Activated CD8-positive, alpha-beta memory T cell treated with anti-CD3 and anti-CD28 coated beads, Interleukin-2, amount 50 U/mL, for 1 hour (primary cell): ENCODE data around the gene FARS2.

Experiments used
- DNase-seq: peaks from one replicate; pipeline ENCODE4 v3.0.0-alpha.2; 2020; ENCODE audit errors: extremely low read depth

The FARS2 gene

GRCh38 chr6:5378331-5378730 is 117.0 kb downstream of the FARS2 start:
- DNase-seq: no peak

DNA sequence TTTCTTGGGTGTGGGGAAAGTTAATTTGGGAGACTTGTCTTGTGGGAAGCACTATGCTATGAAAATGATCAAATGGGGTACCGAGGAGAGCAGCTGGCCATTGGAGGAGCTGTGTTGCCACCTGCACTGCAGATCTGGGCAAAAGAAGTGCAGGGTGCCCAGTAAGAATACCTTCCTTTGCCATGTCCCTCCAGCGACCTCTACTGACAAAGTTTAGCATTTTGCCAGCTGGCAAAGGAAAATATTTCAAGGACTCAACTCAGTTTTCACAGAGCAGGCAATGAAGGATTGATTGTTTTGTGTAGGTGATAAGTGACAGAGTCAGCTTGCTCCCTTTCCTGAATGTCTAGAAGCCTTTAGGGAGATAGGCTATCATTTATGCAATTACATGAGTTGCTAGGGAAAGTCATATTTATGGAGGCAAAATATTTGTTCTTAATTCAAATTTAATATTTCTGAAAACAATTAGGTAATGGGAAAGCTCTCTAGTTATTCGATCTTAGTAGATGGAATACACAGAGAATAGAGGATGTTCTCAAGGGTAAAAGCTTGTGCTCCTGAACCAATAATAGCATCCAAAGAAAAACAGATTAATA is 118.4 kb downstream of the FARS2 start:
- DNase-seq: no peak

DNA sequence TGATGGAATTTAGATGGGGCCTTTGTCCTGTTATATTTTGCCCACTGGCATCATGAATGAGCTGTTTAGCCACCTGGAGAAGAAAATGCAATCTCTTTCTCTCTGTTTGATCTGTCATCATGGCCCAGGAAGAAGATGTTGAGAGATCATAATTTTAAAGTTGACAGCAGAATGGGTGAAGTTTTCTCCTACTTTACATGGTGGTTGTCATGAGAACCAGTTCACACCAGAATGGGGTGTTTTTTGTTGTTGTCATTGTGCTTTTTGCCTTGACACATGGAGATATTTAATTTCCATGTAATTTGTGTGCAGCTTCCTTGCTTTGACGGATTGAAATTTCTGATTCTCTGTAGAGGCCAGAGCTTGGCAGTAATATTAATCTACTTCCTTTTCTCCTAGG is 122.5 kb downstream of the FARS2 start:
- no peak for DNase-seq

DNA sequence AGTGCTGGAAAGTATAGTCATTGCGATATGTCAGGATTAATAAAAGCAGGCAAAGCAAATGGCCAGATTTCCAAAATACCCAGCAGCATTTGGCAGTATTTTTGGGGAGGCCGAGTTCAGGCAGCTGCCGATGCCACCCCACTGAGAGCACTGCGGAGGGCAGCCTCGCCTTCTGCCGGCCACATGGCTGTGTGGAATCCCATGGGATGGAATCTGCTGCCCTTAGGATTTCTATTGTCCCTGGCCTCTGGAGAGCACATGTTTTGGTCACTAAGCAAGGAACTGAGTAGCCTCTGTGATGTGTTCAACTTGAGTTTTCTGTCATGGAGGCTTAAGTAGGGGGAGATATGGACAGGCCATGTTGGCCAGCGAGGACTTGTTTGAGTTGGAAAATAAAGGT is 123.0 kb downstream of the FARS2 start:
- no peak for DNase-seq

DNA sequence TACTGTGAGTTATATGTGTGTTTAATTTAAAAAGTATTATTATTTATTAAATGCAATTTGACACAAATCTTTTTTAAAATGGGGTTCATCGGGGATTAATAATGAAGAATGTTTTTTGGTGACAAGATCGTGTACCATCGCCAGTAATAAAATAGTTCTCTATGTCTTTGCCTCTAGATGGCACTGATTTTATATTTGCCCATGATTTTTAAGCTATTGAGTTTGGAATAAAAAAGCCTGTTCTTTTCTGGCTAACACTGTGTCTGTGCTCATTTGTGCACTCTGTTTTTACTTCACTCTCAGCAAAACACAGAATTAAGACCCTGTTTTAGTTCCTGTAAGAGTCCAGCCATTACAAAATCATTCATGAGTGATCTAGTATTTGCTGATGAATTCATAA is 127.0 kb downstream of the FARS2 start:
- DNase-seq: no peak

DNA sequence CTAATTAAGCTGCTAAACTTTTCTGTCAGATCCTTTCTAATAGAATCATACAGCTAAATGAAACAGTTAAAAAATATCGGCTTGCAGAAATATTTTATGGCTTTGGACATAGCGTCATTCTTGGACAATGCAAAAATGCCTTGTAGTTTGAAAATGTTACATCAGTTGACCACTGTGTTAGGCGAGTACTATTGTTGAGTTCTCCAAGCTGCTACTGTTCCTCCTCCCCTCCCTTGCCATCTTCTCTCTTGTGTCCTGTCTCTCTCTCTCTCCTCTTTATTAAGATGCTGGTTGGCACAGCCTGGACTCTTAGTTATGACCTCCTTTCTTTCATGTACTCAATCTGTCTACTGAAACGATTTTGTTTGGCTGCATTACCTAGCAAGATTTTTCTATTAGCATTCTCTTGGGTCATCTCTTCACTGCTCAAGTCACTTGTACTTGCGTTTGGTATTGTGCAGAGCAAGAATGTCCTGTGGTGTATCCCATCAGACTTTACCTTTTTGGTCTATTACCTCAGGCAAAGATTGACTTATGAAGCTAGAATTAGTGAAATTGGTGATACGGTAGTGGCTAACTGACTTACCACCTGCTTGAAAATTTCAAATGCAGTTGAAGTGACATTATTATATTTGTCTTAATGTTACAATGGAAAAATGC is 127.9 kb downstream of the FARS2 start:
- DNase-seq: no peak

DNA sequence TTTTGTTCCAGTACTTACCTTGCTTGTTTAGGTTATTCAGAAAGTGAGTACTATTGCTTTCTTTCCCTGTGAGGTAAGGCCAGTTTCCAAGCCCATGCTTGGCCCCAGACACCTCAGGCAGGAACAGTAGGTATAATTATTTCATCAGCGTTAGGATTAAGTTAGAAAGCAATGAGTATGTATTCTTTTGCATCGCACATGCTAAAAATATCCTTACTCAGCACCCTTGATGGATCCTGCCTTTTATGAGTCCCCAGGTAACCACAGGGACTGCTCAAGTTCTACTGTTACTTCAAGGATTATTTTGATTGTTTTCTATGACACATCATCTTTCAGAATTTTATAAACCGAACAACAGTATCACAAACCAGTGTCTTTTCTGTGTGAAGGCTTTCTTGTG is 128.9 kb downstream of the FARS2 start:
- no peak for DNase-seq

GRCh38 chr6:5394280-5394679 is 133.0 kb downstream of the FARS2 start:
- no peak for DNase-seq

GRCh38 chr6:5395719-5396118 is 134.4 kb downstream of the FARS2 start:
- no peak for DNase-seq

DNA sequence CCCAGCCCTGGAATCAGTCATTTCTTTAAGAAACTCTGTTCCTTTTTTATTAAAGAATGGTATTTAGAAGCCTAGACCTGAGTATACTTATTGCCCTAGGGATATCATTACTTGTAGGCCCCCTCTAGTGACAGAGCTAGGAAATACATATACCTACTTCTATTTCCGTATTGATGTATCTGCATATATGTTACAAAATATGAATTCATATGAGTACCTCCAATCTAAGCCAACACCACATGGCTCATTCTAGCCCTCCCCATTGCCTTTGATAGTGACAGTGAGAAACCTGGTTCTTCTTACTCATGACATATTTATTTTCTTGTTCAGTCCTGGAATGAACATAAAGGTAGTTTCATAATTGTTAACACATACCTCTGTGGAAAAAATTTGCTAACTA is 137.2 kb downstream of the FARS2 start:
- no peak for DNase-seq

GRCh38 chr6:5399391-5399790 is 138.1 kb downstream of the FARS2 start:
- no peak for DNase-seq

GRCh38 chr6:5401845-5402738 is 140.8 kb downstream of the FARS2 start:
- no peak for DNase-seq

GRCh38 chr6:5403076-5403475 is 141.8 kb downstream of the FARS2 start:
- DNase-seq: no peak

DNA sequence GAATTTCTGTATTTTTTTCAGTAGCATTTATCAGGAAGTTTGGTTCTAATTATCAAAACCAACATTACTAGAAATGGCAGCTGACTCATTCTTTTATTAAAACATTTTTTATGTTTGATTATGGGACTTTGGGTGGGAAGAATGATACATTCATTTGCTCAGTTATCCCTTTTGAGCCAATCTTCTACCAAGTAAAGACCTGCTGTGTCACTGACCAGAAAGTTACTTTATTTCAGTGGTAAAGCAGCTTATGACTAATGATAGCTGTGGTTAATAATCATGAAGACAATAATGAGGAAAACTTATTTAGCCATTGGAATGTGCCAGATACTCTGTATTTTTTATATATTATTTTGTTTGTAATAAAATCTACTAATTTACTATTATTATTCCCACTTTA is 142.3 kb downstream of the FARS2 start:
- DNase-seq: no peak

- no peak for DNase-seq
These were observed 144.7 kb downstream of the FARS2 start for GRCh38 chr6:5405976-5406375.

GRCh38 chr6:5411414-5411813 is 150.1 kb downstream of the FARS2 start:
- DNase-seq: no peak

GRCh38 chr6:5412017-5412416 is 150.7 kb downstream of the FARS2 start:
- DNase-seq: no peak

DNA sequence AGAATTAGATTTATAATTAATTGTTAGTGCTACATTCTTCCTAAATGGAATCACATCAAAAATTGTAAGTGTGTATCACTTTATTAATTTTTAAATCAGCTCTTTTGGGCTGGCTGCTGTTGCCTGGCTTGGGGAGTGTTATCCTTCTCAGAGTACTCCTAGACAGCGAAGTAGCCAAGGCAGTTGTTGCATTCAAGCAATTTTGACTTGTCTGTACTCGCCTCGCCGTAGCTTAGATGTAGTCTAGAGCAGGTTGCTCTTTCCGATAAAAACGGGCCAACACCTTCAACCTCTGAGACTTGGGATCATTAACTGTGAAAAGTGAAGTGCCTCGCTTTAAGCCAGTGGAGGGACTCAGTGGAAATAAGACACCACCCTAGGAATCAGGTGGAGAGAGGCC is 151.3 kb downstream of the FARS2 start:
- no peak for DNase-seq

GRCh38 chr6:5416250-5416649 is 154.9 kb downstream of the FARS2 start:
- DNase-seq: no peak

DNA sequence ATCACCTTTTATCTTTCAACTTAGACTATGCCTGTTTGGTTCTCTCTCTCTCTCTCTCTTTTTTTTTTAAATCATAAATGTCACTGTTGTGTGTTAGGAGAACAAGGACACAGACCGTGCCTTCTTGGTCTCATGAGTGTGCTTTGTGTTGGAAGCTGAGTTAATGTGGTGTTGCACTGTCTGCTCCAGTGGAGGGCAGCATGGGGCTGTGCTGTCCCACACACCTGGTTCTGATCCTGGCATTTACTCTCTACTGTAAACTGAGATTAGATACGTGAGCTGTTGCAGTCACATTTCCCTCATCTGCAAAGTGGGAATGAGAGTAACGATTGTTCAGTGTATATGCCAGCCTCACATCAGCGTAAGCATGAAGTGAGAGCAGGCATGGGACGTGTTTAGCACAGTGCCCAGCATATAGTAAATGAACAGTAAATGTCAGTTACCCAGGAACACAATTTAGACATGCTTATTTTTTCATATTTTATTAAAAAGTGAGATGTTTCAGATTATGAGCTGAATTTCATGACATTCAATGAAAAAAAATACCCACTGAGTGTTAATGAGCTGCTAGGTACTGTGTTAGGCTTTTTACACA is 161.1 kb downstream of the FARS2 start:
- DNase-seq: no peak

GRCh38 chr6:5423251-5423650 is 161.9 kb downstream of the FARS2 start:
- no peak for DNase-seq

DNA sequence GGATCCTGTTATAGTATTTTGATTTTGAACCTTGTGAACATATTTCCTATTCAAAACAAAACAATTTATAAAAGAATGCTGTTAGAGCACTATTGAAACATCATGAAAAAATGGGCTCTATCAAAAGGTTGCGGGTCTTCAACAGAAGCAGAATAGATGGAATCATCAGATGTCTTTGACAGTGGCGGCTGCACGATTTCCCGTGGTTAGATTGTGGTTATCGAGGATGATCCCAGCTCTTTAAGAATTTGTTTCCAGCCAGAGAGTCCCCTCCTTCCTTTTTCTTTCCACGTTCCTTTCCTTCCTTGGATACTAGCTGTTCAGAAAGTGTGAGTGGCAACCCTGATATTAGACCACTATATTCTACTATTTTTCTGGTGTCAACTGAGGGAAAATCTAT is 163.4 kb downstream of the FARS2 start:
- DNase-seq: no peak

DNA sequence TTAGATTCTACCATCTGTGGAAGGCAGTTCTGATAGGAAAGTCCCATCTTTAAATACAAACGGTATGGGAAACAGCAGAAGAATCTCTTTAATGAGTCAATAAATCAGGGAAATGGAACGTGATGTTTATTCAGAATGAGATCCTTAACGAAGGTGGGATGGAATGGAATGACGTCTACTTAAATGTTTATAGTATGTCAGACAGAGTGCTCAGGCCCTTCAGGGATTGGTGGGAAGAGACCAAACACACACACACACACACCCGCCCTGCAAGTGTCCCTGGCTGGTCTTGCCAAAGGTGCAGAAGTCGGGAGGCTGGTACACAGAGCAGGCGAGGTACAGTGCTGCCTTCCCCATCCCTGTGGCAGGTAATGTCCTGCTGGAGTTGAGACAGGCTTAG is 164.0 kb downstream of the FARS2 start:
- no peak for DNase-seq
